ENCODE results near the gene NUP85. TPM values are rescaled to one million over a fixed set of nuclear protein-coding genes. Genes with fewer than 3 reads are reported as not detected.
"Not testable (repeated sequence)": the region's sequence is repeated elsewhere in the genome, so short reads cannot be mapped to it uniquely, and the experiment has no call there.

The NUP85 gene
- total RNA-seq, 1 donor, result 41.5 TPM

- TF ChIP-seq CTCF (IDR thresholded peaks at IDR 0.05; ENCODE audit: insufficient read depth, low read length), result no peak
- no peak for DNase-seq (ENCODE audit: low read depth)
Measured at GRCh38 chr17:75245011-75245410, 39.5 kb downstream of the NUP85 start.

GRCh38 chr17:75246404-75246803, 40.9 kb downstream of the NUP85 start:
- no peak for TF ChIP-seq CTCF (IDR thresholded peaks at IDR 0.05; ENCODE audit: insufficient read depth, low read length)
- H3K4me3 ChIP-seq (ENCODE audit: low read depth, low read length), result no peak overlapping the region
- no peak for DNase-seq (ENCODE audit: low read depth)

More at GRCh38 chr17:75245011-75245410, 39.5 kb downstream of the NUP85 start:
- no peak overlapping the region for H3K4me3 ChIP-seq (ENCODE audit: low read depth, low read length)

- H3K4me3 ChIP-seq (ENCODE audit: low read depth, low read length), result no peak overlapping the region
- TF ChIP-seq CTCF (IDR thresholded peaks at IDR 0.05; ENCODE audit: insufficient read depth, low read length), result no peak
- DNase-seq (ENCODE audit: low read depth), result no peak
Measured at GRCh38 chr17:75249564-75249963, 44.1 kb downstream of the NUP85 start.

GRCh38 chr17:75250009-75250471, 44.6 kb downstream of the NUP85 start:
- H3K4me3 ChIP-seq (ENCODE audit: low read depth, low read length), result peak overlapping the region; percentile 58
- no peak for TF ChIP-seq CTCF (IDR thresholded peaks at IDR 0.05; ENCODE audit: insufficient read depth, low read length)
- peak; percentile 85 for DNase-seq (ENCODE audit: low read depth)

- H3K4me3 ChIP-seq (ENCODE audit: low read depth, low read length), result no peak overlapping the region
- no peak for TF ChIP-seq CTCF (IDR thresholded peaks at IDR 0.05; ENCODE audit: insufficient read depth, low read length)
- no peak for DNase-seq (ENCODE audit: low read depth)
Measured at GRCh38 chr17:75252039-75252816, 46.7 kb downstream of the NUP85 start.

GRCh38 chr17:75255954-75256698, 50.6 kb downstream of the NUP85 start:
- H3K4me3 ChIP-seq (ENCODE audit: low read depth, low read length), result not testable (repeated sequence)
- peak; percentile 67 for DNase-seq (ENCODE audit: low read depth)

GRCh38 chr17:75257228-75257627, 51.7 kb downstream of the NUP85 start:
- H3K4me3 ChIP-seq (ENCODE audit: low read depth, low read length); DNase-seq (ENCODE audit: low read depth): not testable (repeated sequence)

Data from fibroblast of the aortic adventitia (primary cell).